NOMO-1 treated with dmso at 0.1 percent for 144 hours (cell line): ENCODE data around the gene CHST5.
"Not testable (repeated sequence)": the region's sequence is repeated elsewhere in the genome, so short reads cannot be mapped to it uniquely, and the experiment has no call there.

Experiments used
- DNase-seq: peaks from one replicate; lab custom pipeline; 2025; ENCODE audit not compliant: unreplicated experiment; lab: John Stamatoyannopoulos, UW

The CHST5 gene

DNA sequence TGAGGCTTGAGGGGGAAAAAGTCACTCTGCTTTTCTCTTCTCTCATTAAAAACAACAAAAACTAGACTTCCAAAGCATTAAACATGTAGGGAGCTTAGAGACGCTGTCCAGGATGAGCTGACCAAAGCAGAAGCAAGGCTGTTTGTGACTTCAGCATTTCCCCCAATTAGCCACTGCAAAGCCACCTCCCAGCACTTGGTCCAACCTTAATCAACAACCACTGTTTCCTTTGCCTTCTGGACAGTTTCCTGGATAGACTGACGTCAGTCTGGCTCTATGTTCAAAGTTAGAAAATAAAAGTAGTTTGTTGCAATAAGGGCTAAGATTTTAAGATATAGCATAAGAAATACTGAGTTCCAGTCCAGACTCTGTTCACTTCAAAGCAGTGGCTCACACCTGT is 17.0 kb upstream of the CHST5 start:
- DNase-seq = no peak

DNA sequence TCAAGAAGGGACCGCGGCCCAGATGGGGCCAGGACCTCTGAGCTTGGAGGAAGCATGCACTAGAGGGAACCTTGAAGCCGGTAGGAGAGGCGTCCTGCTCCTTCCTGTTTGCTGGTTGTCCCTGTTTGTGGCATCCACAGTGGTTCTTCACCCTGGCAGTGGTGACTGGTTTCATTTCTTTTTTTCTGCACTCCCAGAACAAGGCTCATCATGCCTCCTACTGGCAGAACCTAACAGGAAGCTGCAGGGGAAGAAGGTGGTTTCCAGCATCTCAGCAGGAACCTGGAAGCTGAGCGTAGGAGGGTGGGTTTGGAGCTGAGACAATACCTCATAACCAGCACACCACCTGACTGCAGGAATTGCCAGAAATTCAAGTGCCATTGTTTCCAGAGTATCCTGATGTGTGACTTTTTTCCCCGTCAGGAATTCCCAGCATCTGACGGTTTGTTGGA is 14.3 kb upstream of the CHST5 start:
- DNase-seq = peak; percentile 88

DNA sequence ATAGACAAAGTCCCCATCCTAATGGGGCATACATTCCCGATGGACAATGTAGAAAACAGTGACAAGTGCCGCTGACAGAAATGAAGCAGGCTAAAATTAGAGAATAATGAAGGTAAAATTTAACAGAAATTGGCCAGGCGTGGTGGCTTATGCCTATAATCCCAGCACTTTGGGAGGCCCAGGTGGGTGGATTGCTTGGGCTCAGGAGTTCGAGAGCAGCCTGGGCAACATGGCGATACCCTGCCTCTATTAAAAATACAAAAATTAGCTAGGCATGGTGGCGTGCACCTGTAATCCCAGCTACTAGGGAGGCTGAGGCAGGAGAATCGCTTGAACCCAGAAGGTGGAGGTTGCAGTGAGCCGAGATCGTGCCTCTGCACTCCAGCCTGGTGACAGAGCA is 12.5 kb upstream of the CHST5 start:
- DNase-seq = not testable (repeated sequence)

DNA sequence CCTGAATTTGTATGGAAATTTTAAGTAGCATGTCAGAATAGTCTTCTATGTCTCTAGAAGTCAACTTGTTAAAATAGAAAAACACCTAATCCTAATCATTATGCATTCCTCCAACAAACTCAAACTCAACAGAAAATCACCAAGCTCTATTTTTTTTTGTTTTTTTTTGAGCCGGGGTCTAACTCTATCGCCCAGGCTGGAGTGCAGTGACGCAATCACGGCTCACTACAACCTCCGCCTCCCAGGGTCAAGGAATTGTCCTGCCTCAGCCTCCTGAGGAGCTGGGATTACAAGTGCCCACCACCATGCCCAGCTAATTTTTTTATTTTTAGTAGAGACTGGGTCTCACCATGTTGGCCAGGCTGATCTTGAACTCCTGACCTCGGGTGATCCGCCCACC is 10.4 kb upstream of the CHST5 start:
- no peak for DNase-seq

DNA sequence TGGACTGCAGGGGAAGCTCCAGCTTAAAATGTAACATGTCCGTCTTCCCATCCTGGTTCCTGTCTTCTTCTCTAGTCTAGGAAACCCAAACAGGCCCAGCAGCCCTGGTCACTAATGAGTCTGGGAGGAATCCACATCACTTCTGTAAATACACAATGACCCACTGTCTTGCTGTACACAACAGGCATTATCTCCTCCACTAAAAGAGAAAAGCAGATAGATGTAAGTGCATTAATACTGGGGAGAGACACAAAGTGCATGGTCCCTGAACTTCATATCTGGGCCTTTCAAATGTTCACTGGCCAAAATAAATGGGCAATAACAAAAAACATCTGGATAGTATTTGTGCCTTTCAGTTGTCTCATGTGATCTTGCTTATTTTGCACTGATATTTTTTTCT is 10.0 kb upstream of the CHST5 start:
- DNase-seq = not testable (repeated sequence)

DNA sequence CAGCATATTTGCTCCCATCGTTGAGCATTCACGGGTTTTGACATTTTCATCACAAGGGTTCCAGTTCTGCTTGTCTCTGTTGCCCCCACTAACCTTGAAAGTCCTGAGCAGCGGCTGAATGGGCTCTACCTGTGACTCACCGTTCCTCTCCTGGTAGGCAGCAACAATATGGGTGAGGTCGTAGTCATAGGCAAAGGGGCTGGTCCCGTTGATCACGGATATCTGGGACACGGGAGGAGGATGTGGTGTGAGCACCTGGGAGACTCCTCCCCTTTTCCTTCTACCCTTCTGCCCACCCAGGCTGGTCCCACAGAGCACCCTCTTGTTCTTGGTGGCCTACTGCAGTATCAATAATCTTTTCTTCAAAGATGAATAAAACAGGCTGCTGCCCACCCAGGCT is 6.6 kb upstream of the CHST5 start:
- DNase-seq = not testable (repeated sequence)

DNA sequence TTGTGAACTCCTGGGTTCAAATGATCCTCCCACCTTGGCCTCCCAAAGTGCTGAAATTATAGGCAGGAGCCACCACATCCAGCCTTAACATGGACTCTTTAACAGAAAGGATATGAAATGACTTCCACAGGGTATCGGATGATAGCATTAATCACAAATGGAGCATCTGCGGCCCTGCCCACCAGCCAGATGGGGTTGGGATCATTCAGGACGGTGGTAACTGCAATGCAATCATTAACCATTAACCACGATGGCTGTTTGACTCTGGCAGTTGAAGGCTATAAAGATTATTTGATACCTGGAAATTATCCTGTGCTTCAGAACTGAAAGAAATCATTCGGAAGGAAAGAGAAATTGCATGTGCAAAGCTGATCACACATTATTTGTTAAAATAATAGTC is 5.3 kb upstream of the CHST5 start:
- no peak for DNase-seq

DNA sequence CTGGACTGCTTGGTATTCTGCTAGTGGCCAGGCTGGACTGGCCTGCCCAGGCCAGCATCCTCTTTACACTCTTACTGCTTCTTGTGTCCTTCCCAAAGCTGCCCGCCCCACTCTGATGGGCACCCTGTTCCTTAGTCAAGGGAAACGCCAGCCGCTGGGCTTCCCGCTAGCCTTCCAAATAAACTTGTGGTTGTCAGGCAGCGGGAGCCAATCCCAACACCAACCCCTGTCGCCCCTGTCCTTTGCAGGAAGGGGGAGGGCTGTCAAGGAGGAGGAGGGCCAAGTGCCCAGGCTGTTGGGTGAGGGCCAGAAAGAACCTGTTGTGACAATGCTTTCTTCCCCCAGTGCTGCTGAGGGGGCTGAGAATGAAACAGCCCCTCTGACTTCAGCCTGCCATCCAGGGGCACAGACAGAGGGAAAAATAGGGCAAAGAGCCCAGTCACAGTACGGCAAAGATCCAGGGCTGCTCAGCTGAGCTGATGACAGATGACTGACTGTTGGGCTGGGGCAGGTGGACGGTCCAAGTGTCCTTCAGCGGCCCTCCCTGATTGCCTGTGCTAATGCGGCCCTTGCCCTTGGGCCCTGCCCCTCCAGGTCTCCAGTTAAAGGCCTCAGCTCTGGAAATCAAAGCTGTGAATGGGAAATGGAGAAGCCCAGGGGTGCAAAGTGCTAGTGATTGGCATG is 3.1 kb upstream of the CHST5 start:
- not testable (repeated sequence) for DNase-seq

DNA sequence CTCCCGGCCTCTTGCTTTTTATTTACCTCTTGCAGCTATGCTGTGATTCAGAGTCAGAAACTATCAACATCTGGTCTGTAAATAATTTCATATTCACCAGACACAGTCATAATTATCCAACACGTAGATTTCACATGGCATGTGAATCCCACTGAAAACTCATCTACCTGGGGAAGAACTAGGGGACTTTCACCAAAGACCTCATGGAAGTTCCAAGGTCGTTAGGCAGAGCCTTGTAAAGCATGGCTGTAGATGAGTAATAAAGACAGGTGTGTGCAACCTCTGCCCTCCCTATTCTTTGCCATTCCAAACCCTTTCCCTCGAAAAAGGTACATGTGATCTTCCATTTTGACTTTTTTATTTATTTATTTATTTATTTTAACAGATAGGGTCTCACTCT is 1.9 kb upstream of the CHST5 start:
- DNase-seq = no peak

DNA sequence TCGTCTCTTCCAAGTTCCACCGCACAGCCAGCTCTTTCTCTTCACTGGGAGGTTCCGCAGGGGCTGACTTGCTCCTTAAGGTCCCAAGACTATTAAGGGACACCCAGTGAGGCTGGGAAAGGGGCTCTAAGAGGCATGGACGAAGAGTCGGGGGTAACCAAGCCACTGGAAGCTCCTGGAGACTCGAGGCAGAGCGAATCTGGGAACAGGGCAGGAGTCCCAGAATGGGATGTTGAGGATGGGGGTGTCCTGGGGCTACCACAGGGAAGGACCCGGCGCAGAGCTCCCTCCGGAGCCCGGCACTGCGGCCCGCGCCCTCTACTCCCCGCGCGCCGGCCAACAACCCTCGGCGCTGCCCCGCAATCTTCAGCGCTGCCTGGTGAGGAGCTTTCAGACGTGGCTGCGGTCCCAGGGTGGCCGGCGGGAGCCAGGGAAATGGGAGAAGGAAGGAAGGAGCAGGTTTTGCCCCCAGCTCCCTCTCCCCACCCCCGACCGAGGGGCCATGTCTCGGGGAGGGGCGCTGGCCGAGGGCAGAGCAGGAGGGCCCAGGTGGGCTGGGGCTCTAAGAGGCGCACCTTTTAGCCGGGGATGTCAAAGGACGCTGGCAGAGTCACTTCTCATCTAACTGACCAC is 581 bp downstream of the CHST5 start:
- DNase-seq = no peak

DNA sequence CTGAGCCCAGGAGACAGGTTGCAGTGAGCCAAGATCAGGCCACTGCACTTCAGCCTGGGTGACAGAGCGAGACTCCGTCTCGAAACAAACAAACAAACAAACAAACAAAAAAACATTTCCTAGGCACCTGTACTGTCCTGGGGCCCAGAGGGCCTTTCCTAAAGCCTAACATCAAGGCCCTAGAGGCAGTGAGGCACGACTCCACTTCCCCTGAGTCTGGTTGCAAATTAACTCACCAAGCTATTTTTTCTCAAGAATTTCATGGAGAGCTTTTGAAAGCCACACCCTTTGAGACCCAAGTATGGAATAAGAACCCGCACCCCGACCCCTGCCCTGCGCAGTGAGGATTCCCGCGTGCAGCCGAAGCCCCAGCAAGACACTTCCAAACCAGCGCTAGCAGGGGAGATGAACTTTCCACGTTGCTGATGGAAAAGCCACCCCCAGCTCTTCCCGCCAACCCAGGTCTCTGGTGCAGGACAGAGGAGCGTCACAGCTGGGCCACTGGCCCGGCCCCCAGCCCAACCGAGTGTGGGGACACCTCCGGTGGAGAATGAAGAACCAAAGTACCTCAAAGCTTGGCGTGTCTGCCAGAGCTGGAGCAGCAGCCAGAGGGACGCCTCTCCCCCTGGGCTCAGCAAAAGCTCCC is 1.2 kb downstream of the CHST5 start:
- DNase-seq = no peak

DNA sequence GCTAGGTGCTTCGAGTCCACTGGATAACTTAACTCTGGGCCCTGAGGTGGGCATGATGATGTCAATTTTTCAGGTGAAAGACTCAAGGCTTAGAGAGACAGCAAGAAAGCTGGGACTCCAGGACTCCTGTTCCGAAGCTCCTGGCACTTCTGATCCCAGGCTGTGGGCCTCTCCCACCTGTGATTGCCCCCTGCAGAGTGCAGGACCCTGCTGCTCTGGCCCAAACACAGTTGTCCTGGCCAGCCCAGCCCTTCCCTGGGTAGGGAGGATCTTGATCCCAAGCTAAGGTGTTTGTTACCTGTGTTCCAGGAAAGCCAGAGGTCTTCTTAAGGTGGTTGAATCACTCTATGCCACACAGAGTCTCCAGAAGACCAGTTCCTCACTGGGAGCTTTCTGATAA is 3.1 kb downstream of the CHST5 start:
- DNase-seq = no peak

DNA sequence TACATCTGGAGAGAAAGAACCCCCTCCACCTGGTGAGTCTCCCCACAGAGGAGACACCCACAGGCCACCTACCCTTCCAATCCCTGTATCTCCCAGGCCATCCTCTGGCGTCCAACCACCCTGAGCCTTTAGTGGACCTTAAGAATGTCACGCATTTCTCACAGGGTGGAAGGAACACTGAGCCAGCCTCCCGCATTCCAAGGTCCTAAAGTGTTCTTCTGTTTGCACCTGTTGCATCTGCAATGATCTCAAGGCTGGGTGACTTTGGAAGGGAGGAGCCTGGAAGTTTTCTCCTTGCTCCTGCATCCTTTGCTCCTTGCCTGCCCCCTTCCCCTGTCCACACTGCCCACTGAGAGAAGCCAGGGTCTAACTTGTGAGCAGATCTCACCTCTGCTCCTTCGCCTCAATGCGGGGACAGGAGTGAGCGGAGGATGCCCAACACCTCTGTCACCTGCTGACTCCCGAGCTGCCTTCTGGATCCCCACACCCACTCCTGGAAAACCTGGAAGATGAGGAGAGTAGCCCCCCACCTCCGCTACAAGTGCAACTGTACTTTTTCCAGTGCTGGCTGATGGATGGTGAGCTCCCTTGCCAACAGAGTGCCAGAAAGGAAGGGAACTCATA is 3.7 kb downstream of the CHST5 start:
- DNase-seq = no peak

DNA sequence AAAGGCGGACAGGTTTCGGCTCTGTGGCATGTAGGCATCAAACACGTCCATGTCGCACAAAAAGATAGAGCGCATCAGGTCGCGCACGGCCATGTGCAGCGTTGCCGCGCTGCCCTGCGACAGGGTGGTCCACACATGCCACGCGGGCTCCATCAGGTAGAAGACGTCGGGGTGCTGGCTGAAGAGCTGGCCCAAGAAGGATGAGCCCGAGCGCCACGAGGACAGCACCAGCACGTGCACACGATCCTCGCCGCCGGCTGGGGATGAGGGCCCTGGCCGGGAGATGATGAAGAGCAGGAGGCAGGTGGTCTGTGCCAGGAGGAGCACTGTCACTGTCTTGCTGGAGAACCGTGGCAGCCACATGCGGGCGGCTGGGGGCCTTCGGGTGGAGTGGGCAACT is 5.9 kb downstream of the CHST5 start:
- no peak for DNase-seq

DNA sequence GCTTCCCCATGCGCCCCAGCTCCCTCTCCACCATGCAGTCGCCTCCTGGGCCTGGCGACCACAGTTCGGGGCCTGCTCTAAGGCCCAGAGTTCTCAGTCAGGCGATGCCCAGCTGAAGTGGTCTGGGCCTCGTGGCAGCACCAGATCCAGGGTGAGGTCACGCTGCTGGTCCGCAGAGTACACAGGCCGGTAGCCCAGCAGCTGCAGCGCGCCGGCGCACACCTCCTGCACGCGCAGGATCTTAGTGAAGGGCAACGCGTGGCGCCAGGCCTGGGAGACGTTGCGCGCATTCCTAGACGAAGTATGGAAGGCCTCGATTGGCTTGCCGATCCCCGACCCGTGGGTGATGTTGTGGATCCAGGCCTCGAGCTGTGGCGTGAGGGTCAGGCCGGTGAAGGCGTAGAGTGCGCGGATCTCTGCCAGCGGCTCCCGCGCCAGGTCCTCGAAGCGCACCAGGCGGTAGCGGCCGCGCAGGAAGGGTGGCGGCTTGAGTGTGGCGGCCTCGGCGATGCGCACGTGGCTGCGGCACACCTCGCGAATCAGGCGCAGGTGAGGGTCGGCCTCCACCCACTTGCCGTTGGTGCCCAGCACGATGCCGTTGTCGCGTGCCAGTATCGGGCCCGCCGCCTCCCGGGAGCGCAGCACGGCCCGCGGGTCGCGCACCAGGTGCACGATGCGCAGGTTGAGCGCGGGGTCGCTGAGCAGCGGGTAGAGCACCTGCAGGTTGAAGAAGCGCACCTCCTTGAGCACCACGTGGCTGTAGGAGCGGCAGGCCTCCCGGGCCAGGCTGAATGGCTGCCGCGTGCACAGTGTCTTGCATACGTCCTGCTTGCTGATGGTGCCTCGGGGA is 6.6 kb downstream of the CHST5 start:
- no peak for DNase-seq

DNA sequence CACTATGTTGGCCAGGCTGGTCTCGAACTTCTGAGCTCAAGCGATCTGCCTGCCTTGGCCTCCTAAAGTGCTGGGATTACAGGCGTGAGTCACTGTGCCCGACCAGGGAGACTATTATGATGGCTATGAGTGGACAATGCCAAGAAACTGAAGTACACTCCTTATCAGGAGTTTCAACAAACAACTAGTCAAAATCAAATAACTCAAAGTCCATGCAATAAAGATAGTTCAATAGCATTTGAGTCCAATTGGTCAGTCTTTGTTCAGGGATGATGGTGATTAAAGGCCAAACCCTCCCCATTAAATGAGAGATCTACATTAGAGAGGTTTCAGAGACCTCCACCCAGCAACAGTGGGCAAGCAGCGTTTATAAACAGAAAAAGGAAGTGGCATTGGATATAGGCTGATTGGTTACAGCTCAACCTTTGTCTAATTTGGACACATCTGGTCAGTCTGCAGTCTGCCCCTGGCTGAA is 8.0 kb downstream of the CHST5 start:
- no peak for DNase-seq

DNA sequence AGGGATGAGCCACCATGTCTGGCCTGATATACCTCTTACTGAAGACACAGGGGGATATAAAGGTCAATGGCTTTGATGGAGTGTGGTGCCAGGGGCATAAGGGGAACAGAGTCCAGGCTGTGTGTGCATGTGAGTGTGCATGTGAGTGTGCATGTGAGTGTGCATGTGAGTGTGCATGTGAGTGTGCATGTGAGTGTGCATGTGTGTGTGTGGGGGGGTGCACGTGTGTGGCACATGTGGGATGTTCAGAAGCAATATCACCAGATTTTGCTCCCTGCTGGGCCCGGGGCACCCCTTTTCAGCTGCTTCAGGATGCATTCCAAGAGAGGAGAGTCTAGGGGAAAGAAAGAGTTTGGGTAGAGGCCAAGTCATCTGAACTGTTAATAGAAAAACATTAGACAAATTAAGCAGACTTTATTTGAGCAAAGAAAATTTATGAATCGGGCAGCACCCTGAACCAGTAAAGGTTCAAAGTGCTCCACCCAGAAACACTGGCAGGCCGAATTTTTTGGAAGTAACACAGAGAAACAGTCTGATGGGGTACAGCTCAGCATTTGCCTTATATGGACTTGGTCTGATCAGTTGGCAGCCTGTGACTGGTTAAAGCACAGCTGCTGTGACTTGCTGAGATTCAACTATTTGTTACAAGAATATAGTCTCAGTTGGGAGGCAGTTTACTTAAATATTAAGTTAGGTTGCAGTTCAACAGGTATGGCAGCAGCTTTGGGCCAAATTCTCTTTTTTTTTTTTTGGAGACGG is 9.7 kb downstream of the CHST5 start:
- no peak for DNase-seq

DNA sequence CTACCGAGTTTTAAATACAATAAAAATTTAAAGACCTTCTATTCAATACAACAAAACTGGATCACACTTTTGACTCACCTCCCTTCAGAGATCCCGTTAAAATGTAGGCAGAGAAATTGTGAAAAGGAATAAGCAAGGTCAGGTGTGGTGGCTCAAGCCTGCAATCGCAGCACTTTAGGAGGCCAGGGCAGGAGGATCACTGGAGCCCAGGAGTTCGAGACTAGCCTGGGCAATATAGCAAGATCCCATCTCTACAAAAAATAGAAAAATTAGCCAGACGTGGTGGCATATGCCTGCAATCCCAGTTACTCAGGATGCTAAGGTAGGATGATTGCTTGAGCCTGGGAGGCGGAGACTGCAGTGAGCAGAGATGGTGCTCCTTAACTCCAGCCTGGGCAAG is 16.7 kb downstream of the CHST5 start:
- DNase-seq = no peak

DNA sequence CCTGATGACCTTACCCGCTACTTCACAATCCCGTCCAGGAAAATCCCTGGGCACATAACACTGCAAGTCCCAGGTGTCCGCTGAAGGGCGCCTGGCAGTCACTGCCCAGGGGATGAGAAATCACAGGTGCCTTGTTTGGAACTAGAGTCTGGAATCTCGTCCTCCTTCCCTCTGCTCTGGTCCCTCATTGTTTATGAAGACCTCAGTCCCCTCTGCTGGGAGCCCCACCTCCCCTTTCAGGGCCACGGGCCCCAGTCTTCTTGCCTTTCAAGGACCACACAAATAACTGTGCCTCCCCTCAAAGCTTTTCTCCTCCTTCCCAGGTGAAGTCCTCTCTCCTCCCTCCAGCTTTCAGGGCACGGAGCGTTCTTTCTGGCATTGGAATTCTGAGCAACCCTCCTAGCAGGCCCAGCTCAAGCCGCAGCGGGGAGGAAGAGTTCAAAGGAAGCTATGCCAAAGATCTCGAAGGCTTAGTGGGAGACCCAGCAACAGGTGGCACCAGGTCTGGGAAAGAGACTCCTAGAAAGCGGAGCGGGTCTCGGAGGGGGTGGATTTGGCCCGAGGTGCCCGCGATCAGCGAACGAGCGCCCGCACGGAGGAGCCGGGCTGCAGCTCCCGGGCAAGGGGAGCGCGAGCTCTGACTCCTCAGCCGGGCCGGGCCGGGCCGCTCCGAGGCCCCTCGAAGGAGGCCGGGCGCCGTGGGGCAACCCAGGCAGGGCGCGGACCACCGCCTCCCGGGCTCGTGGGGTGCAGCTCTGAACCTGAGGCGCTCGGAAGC is 19.5 kb downstream of the CHST5 start:
- DNase-seq = not testable (repeated sequence)
